GM18508 (cell line): ENCODE data around the gene TUT1.
"Not testable (repeated sequence)": the region's sequence is repeated elsewhere in the genome, so short reads cannot be mapped to it uniquely, and the experiment has no call there.

Source experiments
- ATAC-seq: cut with Tn5 transposase; IDR thresholded peaks from one replicate; pipeline ENCODE4 v1.9.1; 2021; ENCODE audit warnings: moderate number of reproducible peaks; ENCODE audit not compliant: insufficient read depth, unreplicated experiment

TUT1 gene

GRCh38 chr11:62591448-62592145 lies at the start of gene TUT1:
Gene TUT1, minus strand, starts transcription at chr11:62591523. Its CDS starts 38 bp downstream, at chr11:62591485.
- peak; percentile 58 for ATAC-seq

GRCh38 chr11:62632492-62632891 lies 41.2 kb upstream of the TUT1 start:
- ATAC-seq: no peak

- ATAC-seq: no peak
These were observed 36.4 kb upstream of the TUT1 start for GRCh38 chr11:62627713-62628112.

- no peak for ATAC-seq
These were observed 31.3 kb upstream of the TUT1 start for GRCh38 chr11:62622476-62623089.

- ATAC-seq: peak; percentile 60
These were observed 30.5 kb upstream of the TUT1 start, which contains the start of gene B3GAT3 for GRCh38 chr11:62621567-62622470. Gene B3GAT3, minus strand, starts transcription at chr11:62621986. Its CDS starts 39 bp downstream, at chr11:62621947.

- ATAC-seq: no peak
These were observed 29.8 kb upstream of the TUT1 start for GRCh38 chr11:62621027-62621566.

GRCh38 chr11:62616957-62617356 lies 25.6 kb upstream of the TUT1 start:
- not testable (repeated sequence) for ATAC-seq

GRCh38 chr11:62615521-62615920 lies 24.2 kb upstream of the TUT1 start:
- no peak for ATAC-seq

GRCh38 chr11:62614275-62614674 lies 23.0 kb upstream of the TUT1 start:
- no peak for ATAC-seq

- no peak for ATAC-seq
These were observed 22.0 kb upstream of the TUT1 start for GRCh38 chr11:62613291-62613778.

- no peak for ATAC-seq
These were observed 21.3 kb upstream of the TUT1 start, which contains the start of the genes EML3 and ROM1 for GRCh38 chr11:62612366-62613290. Gene EML3, minus strand, starts transcription at chr11:62612775. Its CDS starts 318 bp downstream, at chr11:62612457. Gene ROM1, plus strand, starts transcription at chr11:62613257. Its CDS starts 25 bp downstream, at chr11:62613282.

- ATAC-seq: no peak
These were observed 20.5 kb upstream of the TUT1 start for GRCh38 chr11:62611705-62612365.

GRCh38 chr11:62610814-62611704 lies 19.7 kb upstream of the TUT1 start:
- ATAC-seq: no peak

GRCh38 chr11:62610403-62610802 lies 19.1 kb upstream of the TUT1 start:
- no peak for ATAC-seq

- no peak for ATAC-seq
These were observed 17.5 kb upstream of the TUT1 start for GRCh38 chr11:62608776-62609175.

GRCh38 chr11:62607714-62608113 lies 16.4 kb upstream of the TUT1 start:
- no peak for ATAC-seq

- no peak for ATAC-seq
These were observed 14.6 kb upstream of the TUT1 start for GRCh38 chr11:62605902-62606301.

- ATAC-seq: no peak
These were observed 14.1 kb upstream of the TUT1 start for GRCh38 chr11:62605467-62605866.
